HFF-Myc (cell line): Measurements from ENCODE around the gene RGS8.

Experiments used
- DNase-seq: peaks from one replicate; pipeline ENCODE4 v3.0.0-alpha.2; 2011; ENCODE audit warnings: low read depth; ENCODE audit errors: extremely low read depth
- H3K4me3 ChIP-seq: replicated peaks from 2 replicates; pipeline ENCODE4 v1.5.1; 2011; ENCODE audit warnings: low read depth, mild to moderate bottlenecking, control low read depth, low read length
- CTCF ChIP-seq: IDR thresholded peaks from 2 replicates; pipeline ENCODE4 v1.5.1; 2012; ENCODE audit warnings: mild to moderate bottlenecking, low read depth, low read length, control low read depth; ENCODE audit errors: missing control alignments

The RGS8 gene

GRCh38 chr1:182713939-182714338 is 29.6 kb upstream of the RGS8 start:
- TF ChIP-seq CTCF = no peak

GRCh38 chr1:182713492-182713891 is 29.1 kb upstream of the RGS8 start:
- DNase-seq = no peak
- TF ChIP-seq CTCF = no peak
- no peak overlapping the region for H3K4me3 ChIP-seq

More at GRCh38 chr1:182713939-182714338, 29.6 kb upstream of the RGS8 start:
- no peak overlapping the region for H3K4me3 ChIP-seq
- no peak for DNase-seq

DNA sequence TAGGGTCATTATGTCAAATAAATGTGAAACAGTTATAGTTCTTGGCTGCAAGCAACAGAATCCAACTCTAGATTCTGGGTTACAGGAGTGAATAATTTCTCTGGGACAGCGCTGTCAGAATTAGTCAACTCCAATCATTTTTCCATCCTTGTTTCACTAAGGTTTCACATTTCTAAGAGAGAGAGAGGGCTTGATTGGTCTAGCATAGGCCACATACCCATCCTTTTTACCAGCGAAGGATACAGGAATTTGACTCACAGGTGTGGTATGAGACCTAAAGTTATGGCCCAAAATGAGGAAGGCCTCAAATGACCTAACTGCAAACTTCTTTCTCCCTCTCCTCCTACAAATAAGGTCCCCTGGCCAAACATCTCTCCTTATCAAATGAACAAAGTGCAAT is 25.5 kb upstream of the RGS8 start:
- H3K4me3 ChIP-seq = no peak overlapping the region
- TF ChIP-seq CTCF = no peak
- no peak for DNase-seq

DNA sequence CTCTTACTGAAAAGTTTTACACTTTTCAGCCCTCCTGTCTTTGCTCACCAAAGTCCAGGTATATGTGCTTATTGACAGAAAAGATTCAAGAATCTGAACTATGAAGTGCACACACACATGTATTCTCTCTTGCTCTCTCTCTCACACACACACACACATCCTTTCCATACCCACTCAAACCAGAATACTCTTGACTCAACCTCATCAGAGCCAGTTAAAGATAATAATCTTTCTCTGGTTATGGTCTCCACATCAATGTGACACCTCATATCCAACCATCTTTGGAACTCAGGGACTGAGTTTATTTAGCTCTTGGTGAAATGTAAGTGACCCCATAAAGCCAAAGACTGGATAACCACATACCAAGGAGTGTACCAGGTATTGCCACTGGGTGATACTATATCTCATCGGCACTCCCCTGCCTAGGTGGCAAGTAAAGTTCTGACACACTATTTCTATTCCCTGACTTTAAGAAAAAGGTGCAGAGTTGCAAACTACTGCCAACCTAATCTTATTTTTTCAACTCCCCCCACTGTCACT is 24.9 kb upstream of the RGS8 start:
- DNase-seq = no peak
- H3K4me3 ChIP-seq = no peak overlapping the region
- TF ChIP-seq CTCF = no peak

DNA sequence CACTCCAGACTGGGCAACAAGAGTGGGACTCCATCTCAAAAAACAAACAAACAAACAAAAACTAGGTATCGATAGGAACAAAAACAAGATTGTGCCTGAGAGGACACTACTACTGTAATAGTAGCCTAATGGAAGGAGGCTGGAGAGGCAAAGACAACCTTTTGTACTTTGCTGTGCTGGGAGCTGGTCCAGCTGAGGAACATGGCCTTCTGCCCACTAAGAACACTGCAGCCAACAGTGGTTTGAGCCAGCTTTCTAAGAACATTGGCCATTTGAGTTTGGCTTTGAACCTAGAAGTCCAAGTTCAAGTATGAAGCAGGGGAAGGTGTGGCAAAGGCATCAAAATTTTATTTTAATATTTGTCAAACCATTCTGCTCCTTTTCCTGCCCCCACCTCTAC is 22.7 kb upstream of the RGS8 start:
- H3K4me3 ChIP-seq = no peak overlapping the region
- no peak for DNase-seq
- TF ChIP-seq CTCF = no peak

DNA sequence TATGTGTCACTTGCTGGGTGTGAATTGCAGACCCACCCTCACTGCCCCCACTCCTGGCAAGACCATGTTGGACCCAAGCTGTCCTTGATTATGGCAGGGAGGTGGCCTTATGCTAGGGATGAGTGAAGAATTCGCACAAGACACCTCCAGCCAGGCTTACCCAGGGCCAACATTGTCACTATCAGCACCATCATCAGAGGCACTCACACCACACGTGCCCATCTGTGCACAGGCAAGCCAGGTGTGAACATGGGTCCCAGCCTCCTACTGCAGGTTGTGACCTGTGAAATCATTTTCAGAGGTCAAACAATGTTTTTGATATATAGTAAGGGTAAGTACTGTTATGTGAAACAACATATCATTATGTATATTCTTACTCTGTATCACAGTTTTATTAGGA is 20.3 kb upstream of the RGS8 start:
- no peak for TF ChIP-seq CTCF
- H3K4me3 ChIP-seq = no peak overlapping the region
- DNase-seq = no peak

GRCh38 chr1:182703539-182703938 is 19.2 kb upstream of the RGS8 start:
- TF ChIP-seq CTCF = no peak
- DNase-seq = no peak
- H3K4me3 ChIP-seq = no peak overlapping the region
